GM12878 (cell line): ENCODE results near the gene PPIL6. TPM values are rescaled to one million over a fixed set of nuclear protein-coding genes. Genes with fewer than 3 reads are reported as not detected.

Experiments used
- ATAC-seq: fragments of 200-7000 bp; cut with Tn5 transposase; 3 replicates; pipeline ENCODE4 v1.9.1; 2020; ENCODE audit warnings: mild to moderate bottlenecking, moderate library complexity
- BruUV-seq: library from RNA; stranded (reverse); fragments of 400-500 nt; replicated peaks from 2 replicates; lab custom pipeline; 2021; lab: Mats Ljungman, UMichigan
- CTCF ChIA-PET: fragments of 300-600 bp; sonication (Branson Sonifier 250); formaldehyde crosslinking; extraction: SDS; loops from one replicate; lab custom pipeline; 2021; ENCODE audit warnings: inconsistent platforms; lab: Yijun Ruan, JAX
- POLR2A ChIA-PET: fragments of 350-600 bp; formaldehyde crosslinking; extraction: SDS; loops from one replicate; lab custom pipeline; 2021; ENCODE audit warnings: inconsistent platforms; lab: Charles Lee
- RAD21 ChIA-PET: fragments of 300-600 bp; sonication (Branson Sonifier 250); formaldehyde crosslinking; loops from one replicate; lab custom pipeline; 2023; ENCODE audit warnings: antibody characterized with exemption; ENCODE audit not compliant: unreplicated experiment; lab: Charles Lee
- SMC1A ChIA-PET: fragments of 300-600 bp; sonication (Branson Sonifier 250); formaldehyde crosslinking; loops from one replicate; lab custom pipeline; 2023; ENCODE audit not compliant: unreplicated experiment, uncharacterized antibody; lab: Charles Lee
- DNase-seq: peaks from one replicate; pipeline ENCODE4 v3.0.0-alpha.2; 2011; ENCODE audit warnings: low read depth, low spot score
- FAIRE-seq: peaks from 3 replicates; lab custom pipeline; 2011; peaks lifted over from hg19 to GRCh38; lab: Jason Lieb, UNC
- H2AFZ ChIP-seq: 2 replicates; pipeline ENCODE4 v1.6.0; 2011; ENCODE audit warnings: low read depth, low read length, control low read depth; ENCODE audit not compliant: control insufficient read depth
- H3K27ac ChIP-seq: 2 replicates; pipeline ENCODE4 v1.5.1; 2011; ENCODE audit warnings: control low read depth; ENCODE audit not compliant: control insufficient read depth, insufficient read depth
- H3K27me3 ChIP-seq, 2 experiments: replicated peaks in 1 of 2; 2 replicates each; pipeline versions ENCODE4 v1.6.0 to v1.6.1; 2011; ENCODE audit warnings: low read length in 1 of 2; ENCODE audit not compliant: control insufficient read depth in 2 of 2, insufficient read depth in 2 of 2
- H3K36me3 ChIP-seq, 2 experiments: 2 replicates each; pipeline ENCODE4 v1.5.1; 2011; ENCODE audit warnings: low read length in 1 of 2; ENCODE audit not compliant: control insufficient read depth in 2 of 2, insufficient read depth in 2 of 2
- H3K4me1 ChIP-seq: 2 replicates; pipeline ENCODE4 v1.6.1; 2011; ENCODE audit warnings: mild to moderate bottlenecking, low read length, moderate library complexity, mixed read lengths; ENCODE audit not compliant: control insufficient read depth, insufficient read depth
- H3K4me2 ChIP-seq: 2 replicates; pipeline ENCODE4 v1.6.0; 2011; ENCODE audit warnings: control low read depth; ENCODE audit not compliant: control insufficient read depth, insufficient read depth
- H3K4me3 ChIP-seq: fragments of 200-600 bp; sonication (generic); 2 replicates; pipeline ENCODE4 v1.5.1; 2016
- H3K79me2 ChIP-seq: 2 replicates; pipeline ENCODE4 v1.6.0; 2011; ENCODE audit warnings: low read length; ENCODE audit not compliant: control insufficient read depth, insufficient read depth
- H3K9ac ChIP-seq: 2 replicates; pipeline ENCODE4 v1.8.0; 2011; ENCODE audit warnings: low read length, control low read depth, mixed read lengths; ENCODE audit not compliant: control insufficient read depth, insufficient read depth
- H3K9me3 ChIP-seq: replicated peaks from 3 replicates; pipeline ENCODE4 v1.5.1; 2011; ENCODE audit warnings: mild to moderate bottlenecking, low read length; ENCODE audit not compliant: control insufficient read depth, insufficient read depth
- H4K20me1 ChIP-seq: 2 replicates; pipeline ENCODE4 v1.6.0; 2011; ENCODE audit not compliant: control insufficient read depth, insufficient read depth
- JUNB ChIP-seq: IDR thresholded peaks from 2 replicates; pipeline ENCODE4 v1.6.1; 2016; ENCODE audit warnings: antibody characterized with exemption, mild to moderate bottlenecking
- MXI1 ChIP-seq: fragments of 150-350 bp; IDR thresholded peaks from 2 replicates; pipeline ENCODE4 v1.6.1; 2011; ENCODE audit warnings: low read depth, mild to moderate bottlenecking, inconsistent platforms, low read length, improper control_type of control experiment
- MYC ChIP-seq: IDR thresholded peaks from 2 replicates; pipeline ENCODE4 v1.6.1; 2011; ENCODE audit warnings: mild to moderate bottlenecking, low read length, moderate library complexity, inconsistent platforms; ENCODE audit not compliant: insufficient read depth, insufficient replicate concordance, insufficient read length, severe bottlenecking
- SPI1 ChIP-seq: IDR thresholded peaks from 2 replicates; pipeline ENCODE4 v1.6.1; 2011; ENCODE audit warnings: low read depth, mild to moderate bottlenecking, low read length, moderate library complexity, borderline replicate concordance; ENCODE audit not compliant: insufficient read depth
- STAT1 ChIP-seq: fragments of 450-650 bp; conservative IDR thresholded peaks from 2 replicates; pipeline ENCODE4 v1.6.1; 2014; ENCODE audit warnings: antibody characterized with exemption, mild to moderate bottlenecking
- TBL1XR1 ChIP-seq: IDR thresholded peaks from 2 replicates; pipeline ENCODE4 v1.6.1; 2012; ENCODE audit warnings: low read depth, low read length, improper control_type of control experiment
- TCF7 ChIP-seq: IDR thresholded peaks from 2 replicates; pipeline ENCODE4 v1.6.1; 2014; ENCODE audit warnings: antibody characterized with exemption, borderline replicate concordance
- YBX1 ChIP-seq: fragments of 450-650 bp; IDR thresholded peaks from 2 replicates; pipeline ENCODE4 v1.6.1; 2016; ENCODE audit warnings: antibody characterized with exemption
- WGBS: methylation state at CpG from one replicate; pipeline ENCODE4 v1.1.6; 2016; ENCODE audit warnings: low lambda C conversion rate; ENCODE audit not compliant: insufficient replicate concordance, insufficient coverage; ENCODE audit errors: missing lambda C conversion rate; 5-methylcytosine and 5-hydroxymethylcytosine counted together
- in situ Hi-C: fragments of 300-500 bp; cut with MboI; formaldehyde crosslinking; loops from 9 replicates; pipeline ENCODE4 v1.14.3; 2018; ENCODE audit warnings: mixed read lengths
- intact Hi-C: fragments of 100-400 bp; cut with micrococcal nuclease; formaldehyde crosslinking; loops from one replicate; pipeline ENCODE4 v1.14.2; 2022; ENCODE audit not compliant: unreplicated experiment
- polyA plus RNA-seq, 11 experiments: library from polyadenylated mRNA; depleted of rRNA in 4 of 11; unstranded in 6 of 11; stranded (reverse) in 5 of 11; fragments of >200 nt; fragmentation: Nextera tagmentation in 4 of 11; fragmentation: Illumina TruSeq in 1 of 11; extraction: Ambion mirVana in 4 of 11; extraction: Trizol in 1 of 11; gene quantifications; 1 replicate in 1 of 11; 2 replicates in 10 of 11; pipeline versions ENCODE4 v1.2.1 to v1.2.3, GENCODE V29; 2011 to 2016; ENCODE audit warnings: inconsistent platforms in 2 of 11, missing spikeins in 2 of 11, low read depth in 1 of 11
- total RNA-seq, 4 experiments: library from RNA; depleted of rRNA in 3 of 4; stranded (reverse); fragments of >200 nt in 3 of 4; fragmentation: Illumina TruSeq in 1 of 4; extraction: Trizol in 1 of 4; gene quantifications; 2 replicates each; pipeline versions ENCODE4 v1.2.1 to v1.2.3, GENCODE V29; 2013 to 2021
- TF ChIP-seq, protein P1 (sequence below): fragments of 450-650 bp; IDR thresholded peaks from 2 replicates; pipeline ENCODE4 v1.6.1; 2016; ENCODE audit warnings: mild to moderate bottlenecking

PPIL6 gene
- total and polyA plus RNA-seq, 10 of the 15 experiments (the other 5 are each of a cell fraction or from before 2014, with no cell fraction given): 0.01 to 0.26 (median 0.12) TPM; not detected in 5

DNA sequence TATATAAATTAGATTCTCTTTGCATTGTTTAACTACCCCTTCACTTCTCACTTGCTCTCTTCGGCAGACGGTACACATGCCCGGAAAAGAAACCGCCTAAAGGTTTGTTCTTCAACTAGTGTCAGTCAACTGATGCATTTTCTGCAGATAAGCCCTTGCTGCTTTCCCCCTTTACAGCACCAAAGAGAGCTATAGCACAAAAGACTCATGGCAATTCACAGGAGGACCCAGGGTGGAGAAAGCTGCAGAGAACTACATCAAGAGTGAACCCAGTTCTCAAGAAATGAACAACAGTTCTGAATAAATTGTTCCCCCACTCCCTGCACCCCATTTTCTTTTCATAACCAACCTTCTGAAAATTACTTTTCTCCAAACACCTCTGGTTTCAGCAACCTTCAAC, 67.1 kb downstream of the PPIL6 start:
- no peaks in the 10 kb centered on the region for H3K9me3 ChIP-seq
- no peaks in the 10 kb centered on the region for H3K27me3 ChIP-seq
- peaks cover 29% of the 10 kb centered on the region for H3K4me1 ChIP-seq
- ChIA-PET CTCF (interaction anchor here (0.7 to 1.9 kb wide), 11 partner anchors 10 to 278 kb away, joined by 3 to 19 read pairs (median 3); partner anchors contain the start of genes CD164, CEP57L1 and MICAL1), POLR2A (interaction anchor here (1.0 to 1.5 kb wide), 3 partner anchors 9 to 283 kb away, joined by 3 to 17 read pairs (median 3); partner anchors contain the start of gene CD164), RAD21 (interaction anchor here (0.7 to 4.4 kb wide), 5 partner anchors 10 to 185 kb away, joined by 3 to 39 read pairs (median 3); partner anchors contain the start of genes CD164 and SMPD2), SMC1A (interaction anchor here (0.6 to 5.0 kb wide), 11 partner anchors 10 to 192 kb away, joined by 3 to 63 read pairs (median 4); partner anchors contain the start of gene CD164)
- H4K20me1 ChIP-seq: peaks cover 3% of the 10 kb centered on the region; the same call in 1 of the 2 replicates
- no peak overlapping the region for H2AFZ ChIP-seq
- DNase-seq: no peak
- BruUV-seq: TSS peak; percentile 1
- peaks cover 2 to 25% of the 10 kb centered on the region in 2 experiments for H3K36me3 ChIP-seq
- peak overlapping the region; percentile 68 for H3K27ac ChIP-seq
- FAIRE-seq: no peak
- intact Hi-C loops (loop anchor here (5.0 kb wide), 1 partner anchor 1416 kb away; the partner anchor contains the start of gene SEC63), in situ Hi-C loops (no loop called here)
- TF ChIP-seq YBX1: no peak
- TF ChIP-seq, protein P1, sequence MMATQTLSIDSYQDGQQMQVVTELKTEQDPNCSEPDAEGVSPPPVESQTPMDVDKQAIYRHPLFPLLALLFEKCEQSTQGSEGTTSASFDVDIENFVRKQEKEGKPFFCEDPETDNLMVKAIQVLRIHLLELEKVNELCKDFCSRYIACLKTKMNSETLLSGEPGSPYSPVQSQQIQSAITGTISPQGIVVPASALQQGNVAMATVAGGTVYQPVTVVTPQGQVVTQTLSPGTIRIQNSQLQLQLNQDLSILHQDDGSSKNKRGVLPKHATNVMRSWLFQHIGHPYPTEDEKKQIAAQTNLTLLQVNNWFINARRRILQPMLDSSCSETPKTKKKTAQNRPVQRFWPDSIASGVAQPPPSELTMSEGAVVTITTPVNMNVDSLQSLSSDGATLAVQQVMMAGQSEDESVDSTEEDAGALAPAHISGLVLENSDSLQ: 0 out of 2 replicates have a peak, but pooled peaks have one; percentile 19
- H3K9ac ChIP-seq: no peak overlapping the region; the same call in 1 of the 2 replicates
- peaks cover 68% of the 10 kb centered on the region for H3K79me2 ChIP-seq
- WGBS: 2% methylated on average over 4 of the region's 4 CpGs
- H3K4me3 ChIP-seq: peak overlapping the region; percentile 46
- peak; percentile 20 for ATAC-seq
- H3K4me2 ChIP-seq: peak overlapping the region; percentile 60

DNA sequence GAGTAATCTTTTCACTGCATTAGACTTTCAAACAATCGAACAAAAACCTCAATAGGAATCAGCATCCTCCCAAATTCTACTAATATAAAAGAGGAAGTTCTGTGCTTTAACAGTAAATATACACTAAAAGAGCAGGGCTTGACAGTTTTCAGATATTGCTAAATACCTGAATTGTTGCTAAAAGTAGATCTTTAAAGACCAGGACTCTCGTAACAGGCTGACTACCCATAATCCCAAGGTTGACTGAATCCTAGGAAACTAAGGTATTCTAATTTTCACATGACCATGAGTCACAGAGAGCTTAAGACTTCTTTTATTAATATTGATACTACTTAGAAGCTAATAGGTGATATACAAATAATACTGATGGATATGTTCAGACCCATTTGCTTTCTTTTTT, 68.3 kb downstream of the PPIL6 start:
- Histone ChIP-seq H4K20me1 (peaks cover 3% of the 10 kb centered on the region; the same call in 1 of the 2 replicates), H3K36me3 (peaks cover 2 to 33% of the 10 kb centered on the region in 2 experiments), H3K9me3 (no peaks in the 10 kb centered on the region), H2AFZ (no peak overlapping the region), H3K4me3 (no peak overlapping the region), H3K27me3 (no peaks in the 10 kb centered on the region), H3K9ac (no peak overlapping the region), H3K4me2 (peak overlapping the region; percentile 34), H3K4me1 (peaks cover 29% of the 10 kb centered on the region)
- RAD21 ChIA-PET: interaction anchor here (4.4 kb wide), 1 partner anchor 12 kb away, joined by 39 read pairs; the partner anchor contains the start of gene CD164
- intact Hi-C loops: loop anchor here (5.0 kb wide), 1 partner anchor 1415 kb away; the partner anchor contains the start of gene SEC63
- in situ Hi-C loops: no loop called here
- FAIRE-seq (no peak), ATAC-seq (no peak), DNase-seq (no peak)
- SMC1A ChIA-PET: interaction anchor here (0.9 to 5.0 kb wide), 2 partner anchors 12 to 185 kb away, joined by 3 to 63 read pairs; partner anchors contain the start of gene CD164
- POLR2A ChIA-PET: no interaction called here
- TF ChIP-seq MXI1 (no peak), MYC (no peak), SPI1 (no peak), STAT1 (no peak), TCF7 (0 out of 2 replicates have a peak, but pooled peaks have one; percentile 18), JUNB (0 out of 2 replicates have a peak, but pooled peaks have one; percentile 21), TBL1XR1 (no peak)
- TF ChIP-seq, all 136 proteins: peak for 2
- CTCF ChIA-PET: no interaction called here
- Histone ChIP-seq H3K79me2 (peaks cover 56% of the 10 kb centered on the region), H3K27ac (peak overlapping the region; percentile 38)
- 2% methylated on average over 2 of the region's 2 CpGs for WGBS
- no TSS peak for BruUV-seq
